ENCODE data around the gene NNT. TPM values are rescaled to one million over a fixed set of nuclear protein-coding genes. Genes with fewer than 3 reads are reported as not detected.
A peak's percentile ranks its signal among the peaks of the same experiment; 100 is the strongest.

Gene NNT
- polyA plus RNA-seq, 1 donor: 50.7 TPM

DNA sequence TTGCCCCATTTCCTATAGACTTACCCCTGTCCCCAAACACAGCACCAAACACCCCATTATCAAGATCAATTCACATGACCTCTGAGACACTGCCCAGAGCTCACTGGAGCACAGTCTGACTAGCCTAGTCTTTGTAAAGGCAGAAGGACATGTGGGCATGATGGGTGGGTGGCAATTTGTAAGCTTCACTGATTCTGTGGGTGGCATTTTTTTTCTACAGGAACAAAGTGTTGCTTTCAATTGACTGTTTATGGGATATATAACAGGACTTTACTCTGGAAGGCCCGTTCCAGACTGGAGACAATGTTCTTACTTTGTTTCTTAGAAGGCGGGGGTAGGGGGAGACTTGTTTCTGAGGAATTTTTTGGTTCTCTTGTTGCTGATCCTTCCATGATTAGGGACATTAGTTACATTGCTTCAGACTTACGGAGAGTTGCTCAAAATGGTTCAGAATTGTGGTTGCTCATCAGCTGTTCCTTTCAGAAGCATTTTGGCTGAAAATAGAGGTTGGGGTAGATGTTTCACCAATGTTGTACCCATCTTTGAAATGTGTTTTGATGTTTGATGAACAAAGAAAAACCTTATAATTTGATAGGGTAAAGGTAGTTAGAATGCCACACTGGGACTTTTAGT is 20.2 kb downstream of the NNT start:
- Histone ChIP-seq H3K4me3 (ENCODE audit: low read length) (no peak overlapping the region), H3K36me3 (ENCODE audit: control insufficient read depth, insufficient read depth, low read length) (peaks cover 13% of the 10 kb centered on the region), H3K27ac (ENCODE audit: low read length) (no peak overlapping the region), H3K9me3 (ENCODE audit: control insufficient read depth, low read depth, low read length) (no peaks in the 10 kb centered on the region), H3K27me3 (ENCODE audit: control insufficient read depth, insufficient read depth, low read length) (no peaks in the 10 kb centered on the region), H3K4me1 (ENCODE audit: control insufficient read depth, insufficient read depth, low read length) (no peaks in the 10 kb centered on the region)
- DNase-seq: no peak
- WGBS (ENCODE audit: insufficient coverage, low lambda C conversion rate): no CpG with 5 or more reads among the region's 3 CpGs

DNA sequence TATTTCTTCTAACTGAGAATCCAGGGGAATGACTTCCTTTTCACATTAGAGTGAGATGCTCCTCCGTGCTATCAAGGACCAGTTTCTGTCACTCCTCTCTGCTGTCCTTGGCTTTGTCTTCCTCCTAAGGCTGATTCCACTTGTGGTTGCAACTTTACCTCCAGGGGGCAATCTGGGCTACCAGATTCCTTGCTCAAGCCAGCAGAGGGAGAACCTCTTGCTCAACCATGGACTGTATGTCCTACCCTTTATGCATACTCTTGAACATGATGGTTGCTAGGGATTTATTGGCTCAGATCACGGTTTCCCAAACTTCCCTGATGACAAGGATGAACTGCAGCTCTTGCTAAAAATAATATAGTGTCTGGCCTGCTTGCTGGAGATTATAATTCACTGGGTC is 24.0 kb downstream of the NNT start:
- no peak overlapping the region for H3K27ac ChIP-seq (ENCODE audit: low read length)
- no peaks in the 10 kb centered on the region for H3K4me1 ChIP-seq (ENCODE audit: control insufficient read depth, insufficient read depth, low read length)
- peak; percentile 19 to 31 for DNase-seq
- no peak overlapping the region for H3K4me3 ChIP-seq (ENCODE audit: low read length)
- no peaks in the 10 kb centered on the region for H3K27me3 ChIP-seq (ENCODE audit: control insufficient read depth, insufficient read depth, low read length)
- H3K9me3 ChIP-seq (ENCODE audit: control insufficient read depth, low read depth, low read length): no peaks in the 10 kb centered on the region
- 100% methylated on average over 1 of the region's 2 CpGs for WGBS (ENCODE audit: insufficient coverage, low lambda C conversion rate)
- H3K36me3 ChIP-seq (ENCODE audit: control insufficient read depth, insufficient read depth, low read length): peaks cover 7% of the 10 kb centered on the region

DNA sequence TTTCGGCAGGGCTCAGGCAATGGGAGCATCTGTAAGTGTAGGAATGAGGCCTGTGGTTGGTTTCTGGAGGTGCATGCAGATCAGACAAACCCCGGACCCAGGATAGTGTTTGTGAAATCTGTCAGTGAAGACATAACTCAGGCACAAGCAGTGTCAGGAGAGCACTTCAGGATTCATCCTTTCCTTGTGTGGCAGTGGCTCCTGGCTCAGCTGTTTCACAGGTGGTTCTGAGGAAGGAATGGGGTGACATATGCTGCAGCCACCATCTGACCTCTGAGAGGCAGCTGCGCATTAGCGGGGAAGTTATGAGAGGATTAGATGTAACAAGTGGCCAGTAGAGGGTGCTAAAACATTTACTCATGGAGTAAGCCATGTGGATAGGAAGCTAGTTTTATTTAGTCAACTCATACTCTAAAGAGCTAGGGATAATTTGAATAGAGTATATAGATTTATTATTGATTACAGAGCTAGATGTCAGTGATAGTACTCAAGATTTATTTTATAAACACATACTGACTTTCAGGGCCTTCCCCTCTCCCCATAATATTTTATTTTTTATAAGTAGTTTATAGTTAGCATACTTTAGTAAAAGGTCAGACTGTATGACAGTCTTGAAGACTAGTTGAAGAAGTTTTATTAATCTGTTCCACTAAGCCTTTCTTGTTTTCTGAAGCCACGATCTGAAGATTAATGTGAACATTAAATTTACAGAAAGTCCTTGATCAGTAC is 28.4 kb downstream of the NNT start:
- no peak overlapping the region for H3K27ac ChIP-seq (ENCODE audit: low read length)
- H3K4me3 ChIP-seq (ENCODE audit: low read length): no peak overlapping the region
- peaks cover 21% of the 10 kb centered on the region for H3K36me3 ChIP-seq (ENCODE audit: control insufficient read depth, insufficient read depth, low read length)
- DNase-seq: peak; percentile 54 to 71
- WGBS (ENCODE audit: insufficient coverage, low lambda C conversion rate): no CpG with 5 or more reads among the region's 5 CpGs
- H3K27me3 ChIP-seq (ENCODE audit: control insufficient read depth, insufficient read depth, low read length): no peaks in the 10 kb centered on the region
- no peaks in the 10 kb centered on the region for H3K4me1 ChIP-seq (ENCODE audit: control insufficient read depth, insufficient read depth, low read length)
- no peaks in the 10 kb centered on the region for H3K9me3 ChIP-seq (ENCODE audit: control insufficient read depth, low read depth, low read length)

DNA sequence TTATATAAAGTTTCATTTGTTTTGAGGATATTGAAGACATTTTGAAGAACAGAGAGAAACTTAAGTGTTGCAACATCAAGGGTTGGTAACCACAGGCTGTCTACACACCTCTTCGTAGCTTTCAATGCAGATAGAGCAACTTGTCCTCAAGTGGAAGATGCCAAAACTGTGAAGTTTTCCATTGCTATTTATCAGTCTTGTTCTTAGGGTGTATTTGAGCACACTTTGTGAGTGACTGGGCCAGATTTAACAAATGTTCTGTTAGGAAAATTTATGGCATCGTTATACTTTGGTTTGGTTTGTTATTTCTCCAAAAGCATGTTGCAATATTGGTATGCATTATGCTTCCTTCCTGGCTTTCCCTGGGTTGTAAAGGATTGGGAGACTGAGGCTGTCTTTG is 31.6 kb downstream of the NNT start:
- Histone ChIP-seq H3K27ac (ENCODE audit: low read length) (no peak overlapping the region), H3K4me3 (ENCODE audit: low read length) (no peak overlapping the region), H3K27me3 (ENCODE audit: control insufficient read depth, insufficient read depth, low read length) (no peaks in the 10 kb centered on the region), H3K9me3 (ENCODE audit: control insufficient read depth, low read depth, low read length) (no peaks in the 10 kb centered on the region), H3K36me3 (ENCODE audit: control insufficient read depth, insufficient read depth, low read length) (peaks cover 21% of the 10 kb centered on the region), H3K4me1 (ENCODE audit: control insufficient read depth, insufficient read depth, low read length) (no peaks in the 10 kb centered on the region)
- DNase-seq: no peak
- 100% methylated on average over 1 of the region's 2 CpGs for WGBS (ENCODE audit: insufficient coverage, low lambda C conversion rate)

DNA sequence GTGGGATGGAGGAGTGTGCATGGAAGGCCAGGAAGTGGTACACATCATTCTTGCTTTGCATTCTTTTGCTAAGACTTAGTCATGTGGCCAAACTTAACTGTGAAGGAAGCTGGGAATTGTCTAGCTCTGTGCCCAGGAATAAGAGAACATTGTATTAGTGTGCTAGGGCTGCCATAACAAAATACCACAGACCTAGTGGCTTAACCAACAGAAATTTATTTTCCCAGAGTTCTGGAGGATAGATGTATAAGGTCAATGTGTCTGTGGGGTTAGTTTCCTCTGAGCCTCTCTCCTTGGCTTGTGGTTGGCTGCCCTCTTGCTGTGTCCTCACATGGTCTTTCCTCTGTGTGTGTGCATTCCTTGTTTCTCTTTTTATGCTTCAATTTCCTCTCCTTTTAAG is 32.4 kb downstream of the NNT start:
- Histone ChIP-seq H3K27me3 (ENCODE audit: control insufficient read depth, insufficient read depth, low read length) (no peaks in the 10 kb centered on the region), H3K9me3 (ENCODE audit: control insufficient read depth, low read depth, low read length) (no peaks in the 10 kb centered on the region), H3K4me3 (ENCODE audit: low read length) (no peak overlapping the region), H3K4me1 (ENCODE audit: control insufficient read depth, insufficient read depth, low read length) (no peaks in the 10 kb centered on the region), H3K36me3 (ENCODE audit: control insufficient read depth, insufficient read depth, low read length) (peaks cover 21% of the 10 kb centered on the region), H3K27ac (ENCODE audit: low read length) (no peak overlapping the region)
- DNase-seq: no peak

DNA sequence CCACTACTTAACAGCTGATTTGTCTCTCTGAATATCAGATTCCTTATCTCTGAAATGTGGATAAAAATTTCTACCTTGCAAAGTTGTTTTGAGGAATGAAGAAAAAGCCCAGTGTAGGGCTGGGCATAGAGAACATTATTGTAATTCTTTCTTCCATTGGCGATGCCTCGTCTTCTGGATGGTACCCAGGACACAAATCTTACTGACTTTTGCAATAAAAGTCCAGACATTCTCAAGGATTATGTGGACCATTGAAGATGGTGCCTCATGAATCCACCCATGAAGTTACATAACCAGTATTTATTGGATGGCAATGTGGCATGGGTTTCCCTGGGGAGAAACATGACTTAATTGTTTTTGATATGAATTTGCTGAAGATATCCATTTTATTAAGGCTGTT is 33.1 kb downstream of the NNT start:
- H3K27ac ChIP-seq (ENCODE audit: low read length): no peak overlapping the region
- no peak for DNase-seq
- H3K4me3 ChIP-seq (ENCODE audit: low read length): no peak overlapping the region
- no peaks in the 10 kb centered on the region for H3K9me3 ChIP-seq (ENCODE audit: control insufficient read depth, low read depth, low read length)
- no peaks in the 10 kb centered on the region for H3K4me1 ChIP-seq (ENCODE audit: control insufficient read depth, insufficient read depth, low read length)
- peaks cover 19% of the 10 kb centered on the region for H3K36me3 ChIP-seq (ENCODE audit: control insufficient read depth, insufficient read depth, low read length)
- WGBS (ENCODE audit: insufficient coverage, low lambda C conversion rate): no CpG with 5 or more reads among the region's 2 CpGs
- no peaks in the 10 kb centered on the region for H3K27me3 ChIP-seq (ENCODE audit: control insufficient read depth, insufficient read depth, low read length)

DNA sequence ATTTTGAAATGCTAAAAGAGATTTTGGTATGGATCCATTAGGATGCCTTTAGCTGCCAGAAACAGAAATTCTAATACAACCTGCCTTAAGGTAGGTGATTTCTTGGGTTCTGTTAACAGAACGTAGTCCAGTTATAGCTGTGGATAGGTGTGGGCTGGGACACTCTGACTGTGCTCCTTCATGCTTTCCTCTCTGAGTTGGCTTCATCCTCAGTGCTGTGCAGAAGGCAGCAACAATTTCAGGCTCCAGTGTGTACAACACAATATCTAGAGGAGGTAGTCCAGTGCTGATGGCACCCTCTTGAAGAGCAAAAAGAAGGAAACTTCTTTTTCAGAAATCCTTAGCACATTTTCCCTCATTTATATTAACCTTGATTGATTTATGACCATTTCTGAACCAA is 34.4 kb downstream of the NNT start:
- Histone ChIP-seq H3K9me3 (ENCODE audit: control insufficient read depth, low read depth, low read length) (no peaks in the 10 kb centered on the region), H3K27ac (ENCODE audit: low read length) (no peak overlapping the region), H3K27me3 (ENCODE audit: control insufficient read depth, insufficient read depth, low read length) (no peaks in the 10 kb centered on the region), H3K36me3 (ENCODE audit: control insufficient read depth, insufficient read depth, low read length) (peaks cover 19% of the 10 kb centered on the region), H3K4me3 (ENCODE audit: low read length) (no peak overlapping the region), H3K4me1 (ENCODE audit: control insufficient read depth, insufficient read depth, low read length) (no peaks in the 10 kb centered on the region)
- DNase-seq: no peak
- WGBS (ENCODE audit: insufficient coverage, low lambda C conversion rate): no CpG with 5 or more reads among the region's 1 CpG

DNA sequence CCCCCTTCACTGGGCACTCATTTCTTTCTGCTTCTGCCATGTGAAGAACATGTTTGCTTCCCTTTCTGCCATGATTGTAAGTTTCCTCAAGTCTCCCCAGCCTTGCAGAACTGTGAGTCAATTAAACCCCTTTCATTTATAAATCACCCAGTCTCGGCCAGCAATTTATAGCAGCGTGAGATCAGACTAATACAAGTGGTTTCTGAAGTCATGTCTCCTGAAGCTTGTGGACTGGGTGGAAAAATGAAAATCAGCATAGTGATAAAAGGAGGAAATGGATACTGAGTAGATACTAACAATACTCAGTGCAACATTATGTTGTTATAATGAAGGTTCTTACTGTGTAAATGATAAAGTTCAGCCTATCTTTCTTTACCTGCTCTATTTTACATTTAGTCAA is 35.1 kb downstream of the NNT start:
- Histone ChIP-seq H3K4me1 (ENCODE audit: control insufficient read depth, insufficient read depth, low read length) (no peaks in the 10 kb centered on the region), H3K36me3 (ENCODE audit: control insufficient read depth, insufficient read depth, low read length) (peaks cover 16% of the 10 kb centered on the region), H3K4me3 (ENCODE audit: low read length) (no peak overlapping the region), H3K27ac (ENCODE audit: low read length) (no peak overlapping the region), H3K9me3 (ENCODE audit: control insufficient read depth, low read depth, low read length) (no peaks in the 10 kb centered on the region), H3K27me3 (ENCODE audit: control insufficient read depth, insufficient read depth, low read length) (no peaks in the 10 kb centered on the region)
- no peak for DNase-seq
- no CpG with 5 or more reads among the region's 2 CpGs for WGBS (ENCODE audit: insufficient coverage, low lambda C conversion rate)

DNA sequence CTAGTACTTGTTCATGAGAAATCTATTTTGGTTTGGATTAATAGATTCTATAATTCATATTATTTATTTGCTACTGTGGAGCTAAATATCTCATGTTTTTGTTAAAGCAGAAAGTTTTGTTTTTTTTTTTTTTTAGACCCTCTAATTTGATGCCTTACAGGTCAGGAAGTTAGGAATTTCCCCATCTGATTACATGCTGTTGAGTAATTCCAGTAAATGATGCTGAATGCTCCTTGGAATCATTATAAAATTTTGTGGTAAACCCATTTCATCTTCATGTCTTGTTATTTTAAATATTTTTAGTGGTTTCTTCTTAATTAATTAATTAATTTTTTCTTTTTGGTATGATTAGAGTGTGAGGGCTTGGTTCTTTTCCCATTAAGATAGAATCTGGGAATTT is 35.6 kb downstream of the NNT start:
- Histone ChIP-seq H3K9me3 (ENCODE audit: control insufficient read depth, low read depth, low read length) (no peaks in the 10 kb centered on the region), H3K27me3 (ENCODE audit: control insufficient read depth, insufficient read depth, low read length) (no peaks in the 10 kb centered on the region), H3K4me3 (ENCODE audit: low read length) (no peak overlapping the region), H3K4me1 (ENCODE audit: control insufficient read depth, insufficient read depth, low read length) (no peaks in the 10 kb centered on the region), H3K27ac (ENCODE audit: low read length) (no peak overlapping the region), H3K36me3 (ENCODE audit: control insufficient read depth, insufficient read depth, low read length) (peaks cover 13% of the 10 kb centered on the region)
- DNase-seq: peak in 1 of 2 donors; percentile 5

DNA sequence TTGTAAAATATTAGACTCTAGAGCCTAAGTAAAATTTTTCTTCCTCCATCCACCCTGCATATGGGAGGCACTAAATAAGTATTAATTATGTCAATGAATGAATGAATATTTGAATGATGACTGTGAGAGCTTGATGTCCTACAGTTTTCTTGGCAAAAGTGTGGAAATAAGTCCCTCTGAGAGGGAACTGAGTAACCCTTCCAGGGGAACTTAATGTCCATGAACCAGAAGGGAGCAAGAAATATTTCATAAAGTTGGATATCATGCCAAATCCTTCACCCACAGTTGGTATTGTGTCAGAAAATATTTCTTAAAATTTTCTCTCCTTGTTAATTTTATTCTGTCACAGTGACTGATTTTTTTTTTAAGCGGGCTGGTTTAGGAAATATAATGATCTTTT is 36.6 kb downstream of the NNT start:
- no peak overlapping the region for H3K27ac ChIP-seq (ENCODE audit: low read length)
- H3K4me1 ChIP-seq (ENCODE audit: control insufficient read depth, insufficient read depth, low read length): no peaks in the 10 kb centered on the region
- no peak overlapping the region for H3K4me3 ChIP-seq (ENCODE audit: low read length)
- no peaks in the 10 kb centered on the region for H3K27me3 ChIP-seq (ENCODE audit: control insufficient read depth, insufficient read depth, low read length)
- no peak for DNase-seq
- no CpG with 5 or more reads among the region's 1 CpG for WGBS (ENCODE audit: insufficient coverage, low lambda C conversion rate)
- no peaks in the 10 kb centered on the region for H3K9me3 ChIP-seq (ENCODE audit: control insufficient read depth, low read depth, low read length)
- H3K36me3 ChIP-seq (ENCODE audit: control insufficient read depth, insufficient read depth, low read length): peaks cover 15% of the 10 kb centered on the region

DNA sequence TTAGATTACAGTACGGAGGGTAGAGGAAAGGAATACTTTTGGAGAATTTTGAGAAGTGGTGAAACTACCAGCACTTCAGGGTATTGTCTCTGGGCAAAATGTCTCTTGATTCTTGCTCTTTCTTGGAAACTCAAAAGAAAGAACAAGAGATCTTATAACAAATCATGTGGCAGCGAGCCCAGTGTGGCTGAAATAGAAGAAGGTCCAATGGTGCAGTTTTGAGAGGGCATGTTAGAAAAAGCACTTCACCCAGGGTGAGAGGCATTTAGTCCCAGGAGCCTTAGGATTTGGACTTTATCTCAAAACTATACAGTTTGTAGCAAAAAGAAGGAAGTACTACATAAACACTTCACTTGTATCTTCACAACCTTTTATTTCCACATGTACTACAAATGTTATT is 39.4 kb downstream of the NNT start:
- no peaks in the 10 kb centered on the region for H3K27me3 ChIP-seq (ENCODE audit: control insufficient read depth, insufficient read depth, low read length)
- no peaks in the 10 kb centered on the region for H3K9me3 ChIP-seq (ENCODE audit: control insufficient read depth, low read depth, low read length)
- no peak overlapping the region for H3K4me3 ChIP-seq (ENCODE audit: low read length)
- no peak for DNase-seq
- H3K4me1 ChIP-seq (ENCODE audit: control insufficient read depth, insufficient read depth, low read length): no peaks in the 10 kb centered on the region
- no CpG with 5 or more reads among the region's 2 CpGs for WGBS (ENCODE audit: insufficient coverage, low lambda C conversion rate)
- H3K36me3 ChIP-seq (ENCODE audit: control insufficient read depth, insufficient read depth, low read length): peaks cover 21% of the 10 kb centered on the region
- no peak overlapping the region for H3K27ac ChIP-seq (ENCODE audit: low read length)

Data from large intestine (tissue), 3 donors.